Stomach (tissue), 9 donors: ENCODE results near the gene IQGAP2. TPM values are rescaled to one million over a fixed set of nuclear protein-coding genes. Genes with fewer than 3 reads are reported as not detected.

ENCODE experiments used
- DNase-seq, 2 donors: peaks; one replicate each; pipeline versions ENCODE4 v3.0.0 to v3.0.0-alpha.2; 2013 to 2019
- H3K27ac ChIP-seq, 5 donors: fragments of 200-600 bp in 4 of 5; sonication (generic) in 4 of 5; one replicate each; pipeline ENCODE4 v1.5.1; 2013 to 2019; ENCODE audit warnings: mild to moderate bottlenecking in 1 of 5, moderate library complexity in 1 of 5
- H3K27me3 ChIP-seq, 3 donors: fragments of 200-600 bp; sonication (generic); one replicate each; pipeline ENCODE4 v1.5.1; 2017 to 2019; ENCODE audit warnings: mixed run types in 1 of 3
- H3K36me3 ChIP-seq, 4 donors: fragments of 200-600 bp; sonication (generic); 1 replicate in 3 of 4; 2 replicates in 1 of 4; pipeline ENCODE4 v1.5.1; 2016 to 2019
- H3K4me1 ChIP-seq, 4 donors: fragments of 200-600 bp; sonication (generic); one replicate each; pipeline ENCODE4 v1.5.1; 2016 to 2019
- H3K4me3 ChIP-seq, 4 donors: fragments of 200-600 bp; sonication (generic) in 3 of 4; one replicate each; pipeline ENCODE4 v1.5.1; 2016 to 2019; ENCODE audit warnings: mild to moderate bottlenecking in 1 of 4
- H3K9me3 ChIP-seq, 4 donors: fragments of 200-600 bp; sonication (generic); one replicate each; pipeline ENCODE4 v1.5.1; 2016 to 2019
- EP300 ChIP-seq: sonication (generic); formaldehyde crosslinking; IDR thresholded peaks from one replicate; pipeline ENCODE4 v1.6.1; 2017; ENCODE audit warnings: antibody characterized with exemption
- POLR2A ChIP-seq, 4 donors: fragments of 450-650 bp; IDR thresholded peaks; one replicate each; pipeline ENCODE4 v1.6.1; 2016; ENCODE audit warnings: antibody characterized with exemption in 4 of 4, control low read depth in 2 of 4, mild to moderate bottlenecking in 1 of 4, moderate library complexity in 1 of 4
- POLR2AphosphoS5 ChIP-seq, 3 donors: sonication (generic); formaldehyde crosslinking; IDR thresholded peaks; one replicate each; pipeline ENCODE4 v1.6.1; 2016; ENCODE audit warnings: antibody characterized with exemption in 3 of 3
- WGBS, 5 donors: extraction: QIAGEN DNeasy Blood & Tissue Kit in 3 of 5; methylation state at CpG; one replicate each; pipeline versions ENCODE4 v1.1.5 to v1.1.7; 2013 to 2018; 5-methylcytosine and 5-hydroxymethylcytosine counted together
- intact Hi-C: fragments of 100-400 bp; cut with DNase I; formaldehyde crosslinking; loops from one replicate; pipeline ENCODE4 v1.15.1; 2023; ENCODE audit warnings: low total_unique reads
- polyA plus RNA-seq, 3 donors: library from polyadenylated mRNA; stranded (reverse); fragments of 200-250 nt; gene quantifications; one replicate each; pipeline ENCODE4 v1.2.3, GENCODE V29; 2013
- total RNA-seq, 5 donors: library from RNA; depleted of rRNA; stranded (reverse); fragments of >200 nt; gene quantifications; one replicate each; pipeline versions ENCODE4 v1.1.0 to v1.2.3, GENCODE V29; 2014 to 2016
- TF ChIP-seq, protein P1 (sequence below), 7 experiments: fragments of 450-650 bp in 4 of 7; fragments of 200-600 bp in 3 of 7; sonication (generic) in 3 of 7; IDR thresholded peaks; one replicate each; pipeline ENCODE4 v1.5.1; 2016 to 2019; ENCODE audit warnings: antibody characterized with exemption in 7 of 7, control low read depth in 2 of 7, mild to moderate bottlenecking in 1 of 7
- donor health status: healthy with polysubstance abuse.
- donor health status: Bipolar disorder and iron deficiency.
- donor health status: healthy.

The IQGAP2 gene
- total and polyA plus RNA-seq, 8 donors: 11.5 to 122 (median 42.1) TPM

DNA sequence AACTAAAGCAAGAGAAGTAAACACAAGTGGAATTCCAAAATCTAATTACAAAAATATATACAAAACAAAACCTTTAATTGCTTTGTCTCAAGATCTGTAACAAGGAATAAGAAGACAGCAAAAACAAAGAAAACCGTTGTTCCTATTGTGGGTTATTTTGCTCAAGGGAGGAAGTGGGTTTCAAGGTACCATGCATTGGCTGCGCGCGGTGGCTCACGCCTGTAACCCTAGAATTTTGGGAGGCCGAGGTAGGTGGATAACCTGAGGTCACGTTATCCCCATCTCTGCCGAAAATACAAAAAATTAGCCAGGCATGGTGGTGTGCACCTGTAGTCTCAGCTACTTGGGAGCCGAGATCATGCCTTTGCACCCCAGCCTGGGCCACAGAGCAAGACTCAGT lies 12.1 kb upstream of the IQGAP2 start:
- 76 to 90% (median 83%) methylated on average over 9 of the region's 9 CpGs for WGBS, 5 donors

DNA sequence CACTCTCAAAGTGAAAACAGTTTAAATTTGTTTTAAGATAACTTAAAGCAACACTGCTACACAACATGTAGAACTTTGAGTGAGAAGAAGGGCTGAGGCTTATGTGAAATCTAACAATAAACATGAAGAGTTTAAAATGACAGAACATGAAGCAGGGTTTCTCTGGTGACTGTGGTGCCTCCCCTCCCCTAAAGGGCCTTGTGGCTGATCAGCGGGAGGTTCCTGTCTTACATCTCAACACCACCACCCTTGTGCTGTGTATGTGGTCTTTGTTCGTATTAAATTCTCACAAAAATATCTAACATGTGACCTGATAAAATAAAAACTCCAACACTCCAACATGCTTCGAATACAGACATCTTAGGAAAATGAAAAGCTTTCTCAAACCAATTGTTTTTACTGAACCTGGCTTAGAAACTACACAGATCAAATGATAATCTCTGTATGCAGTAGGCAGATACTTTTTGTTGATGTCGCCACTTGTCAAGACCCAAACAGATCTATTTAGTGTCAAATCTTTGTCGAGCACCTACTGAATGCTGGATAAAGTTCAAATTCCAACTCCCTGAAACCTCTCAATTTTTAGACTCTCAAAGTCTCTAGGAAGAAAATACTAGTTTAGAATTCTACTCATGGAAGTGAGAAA lies 9.9 kb upstream of the IQGAP2 start:
- no peaks in the 10 kb centered on the region for H3K27me3 ChIP-seq
- intact Hi-C loops: no loop called here
- 76 to 82% (median 81%) methylated on average over 5 of the region's 5 CpGs for WGBS, 5 donors

More for the DNA sequence above, 12.1 kb upstream of the IQGAP2 start:
- Histone ChIP-seq H3K27me3 (no peaks in the 10 kb centered on the region), H3K4me1 (peaks cover 2 to 29% (median 16%) of the 10 kb centered on the region in 4 donors), H3K9me3 (no peaks in the 10 kb centered on the region), H3K36me3 (no peaks in the 10 kb centered on the region), H3K27ac (no peak overlapping the region), H3K4me3 (no peak overlapping the region)
- TF ChIP-seq, protein P1, sequence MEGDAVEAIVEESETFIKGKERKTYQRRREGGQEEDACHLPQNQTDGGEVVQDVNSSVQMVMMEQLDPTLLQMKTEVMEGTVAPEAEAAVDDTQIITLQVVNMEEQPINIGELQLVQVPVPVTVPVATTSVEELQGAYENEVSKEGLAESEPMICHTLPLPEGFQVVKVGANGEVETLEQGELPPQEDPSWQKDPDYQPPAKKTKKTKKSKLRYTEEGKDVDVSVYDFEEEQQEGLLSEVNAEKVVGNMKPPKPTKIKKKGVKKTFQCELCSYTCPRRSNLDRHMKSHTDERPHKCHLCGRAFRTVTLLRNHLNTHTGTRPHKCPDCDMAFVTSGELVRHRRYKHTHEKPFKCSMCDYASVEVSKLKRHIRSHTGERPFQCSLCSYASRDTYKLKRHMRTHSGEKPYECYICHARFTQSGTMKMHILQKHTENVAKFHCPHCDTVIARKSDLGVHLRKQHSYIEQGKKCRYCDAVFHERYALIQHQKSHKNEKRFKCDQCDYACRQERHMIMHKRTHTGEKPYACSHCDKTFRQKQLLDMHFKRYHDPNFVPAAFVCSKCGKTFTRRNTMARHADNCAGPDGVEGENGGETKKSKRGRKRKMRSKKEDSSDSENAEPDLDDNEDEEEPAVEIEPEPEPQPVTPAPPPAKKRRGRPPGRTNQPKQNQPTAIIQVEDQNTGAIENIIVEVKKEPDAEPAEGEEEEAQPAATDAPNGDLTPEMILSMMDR (IDR thresholded peaks at IDR 0.05): no peak
- TF ChIP-seq EP300 (no peak), POLR2AphosphoS5 (IDR thresholded peaks at IDR 0.05) (no peak), POLR2A (IDR thresholded peaks at IDR 0.05) (no peak)
- intact Hi-C loops: no loop called here
- no peak for DNase-seq

DNA sequence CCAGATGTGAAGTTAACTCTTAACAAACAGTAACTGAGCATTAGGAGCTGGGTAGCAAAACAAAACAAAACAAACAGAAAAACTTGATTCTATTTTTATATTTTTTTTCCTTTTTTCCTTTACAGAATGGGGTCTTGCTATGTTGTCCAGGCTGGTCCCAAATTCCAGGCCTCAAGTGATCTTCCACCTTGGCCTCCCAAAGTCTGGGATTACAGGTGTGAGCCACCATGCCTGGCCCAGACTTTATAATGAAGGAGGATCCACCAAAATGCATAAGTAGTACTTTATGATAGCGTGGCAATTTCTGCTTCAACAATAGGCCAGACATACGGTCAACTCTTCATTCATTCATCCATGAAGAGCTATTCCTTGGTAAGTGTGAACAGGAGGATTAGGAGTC lies 5.9 kb upstream of the IQGAP2 start:
- Histone ChIP-seq H3K4me1 (peaks cover 0 to 9% (median 4%) of the 10 kb centered on the region in 4 donors), H3K27me3 (peaks cover 0 to 9% (median 0%) of the 10 kb centered on the region in 3 donors), H3K4me3 (no peak overlapping the region), H3K9me3 (no peaks in the 10 kb centered on the region), H3K36me3 (no peaks in the 10 kb centered on the region), H3K27ac (no peak overlapping the region)
- intact Hi-C loops: no loop called here
- 96 to 100% (median 98%) methylated on average over 2 of the region's 2 CpGs for WGBS, 5 donors
- no peak for TF ChIP-seq EP300
- TF ChIP-seq POLR2A (IDR thresholded peaks at IDR 0.05): no peak
- no peak for TF ChIP-seq POLR2AphosphoS5 (IDR thresholded peaks at IDR 0.05)
- TF ChIP-seq, protein P1 (IDR thresholded peaks at IDR 0.05): no peak
- DNase-seq: no peak

More for the DNA sequence above, 9.9 kb upstream of the IQGAP2 start:
- Histone ChIP-seq H3K4me3 (no peak overlapping the region), H3K36me3 (no peaks in the 10 kb centered on the region), H3K27ac (no peak overlapping the region), H3K4me1 (peaks cover 0 to 22% (median 7%) of the 10 kb centered on the region in 4 donors), H3K9me3 (no peaks in the 10 kb centered on the region)
- DNase-seq: peak in 1 of 2 donors; percentile 23
- TF ChIP-seq POLR2AphosphoS5 (IDR thresholded peaks at IDR 0.05) (no peak), EP300 (no peak), POLR2A (IDR thresholded peaks at IDR 0.05) (no peak)
- TF ChIP-seq, protein P1 (IDR thresholded peaks at IDR 0.05): no peak

DNA sequence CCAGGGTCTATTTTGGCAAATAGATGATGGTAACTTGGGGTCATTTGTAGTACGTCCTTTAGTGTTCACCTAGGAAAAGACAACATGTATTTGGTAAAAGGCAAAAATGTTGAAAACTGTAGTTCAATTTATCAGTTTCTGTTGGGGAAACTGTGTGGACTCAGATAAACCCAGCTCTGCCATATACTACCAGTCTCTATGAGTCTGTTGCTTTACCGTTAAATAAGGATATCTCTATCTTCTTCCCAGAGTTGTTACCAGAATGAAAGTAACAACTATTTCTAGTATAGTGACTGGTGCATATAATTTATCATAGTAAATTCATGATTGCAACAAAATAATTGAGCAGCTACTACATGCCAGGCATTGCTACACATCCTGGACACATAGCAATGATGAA lies 3.8 kb upstream of the IQGAP2 start:
- TF ChIP-seq POLR2A (IDR thresholded peaks at IDR 0.05) (no peak), POLR2AphosphoS5 (IDR thresholded peaks at IDR 0.05) (no peak), EP300 (no peak)
- TF ChIP-seq, protein P1 (IDR thresholded peaks at IDR 0.05): no peak
- intact Hi-C loops: no loop called here
- Histone ChIP-seq H3K36me3 (no peaks in the 10 kb centered on the region), H3K27ac (no peak overlapping the region), H3K9me3 (no peaks in the 10 kb centered on the region), H3K4me1 (peaks cover 0 to 27% (median 15%) of the 10 kb centered on the region in 4 donors), H3K4me3 (no peak overlapping the region), H3K27me3 (peaks cover 0 to 12% (median 0%) of the 10 kb centered on the region in 3 donors)
- DNase-seq: no peak
- 93 to 98% (median 97%) methylated on average over 2 of the region's 2 CpGs for WGBS, 5 donors
